Inflammatory macrophage (primary cell): ENCODE data around the gene TMEM37.

Source experiments
- DNase-seq, 2 donors: peaks; one replicate each; pipeline ENCODE4 v3.0.0-alpha.2; 2020 to 2022

Gene TMEM37

DNA sequence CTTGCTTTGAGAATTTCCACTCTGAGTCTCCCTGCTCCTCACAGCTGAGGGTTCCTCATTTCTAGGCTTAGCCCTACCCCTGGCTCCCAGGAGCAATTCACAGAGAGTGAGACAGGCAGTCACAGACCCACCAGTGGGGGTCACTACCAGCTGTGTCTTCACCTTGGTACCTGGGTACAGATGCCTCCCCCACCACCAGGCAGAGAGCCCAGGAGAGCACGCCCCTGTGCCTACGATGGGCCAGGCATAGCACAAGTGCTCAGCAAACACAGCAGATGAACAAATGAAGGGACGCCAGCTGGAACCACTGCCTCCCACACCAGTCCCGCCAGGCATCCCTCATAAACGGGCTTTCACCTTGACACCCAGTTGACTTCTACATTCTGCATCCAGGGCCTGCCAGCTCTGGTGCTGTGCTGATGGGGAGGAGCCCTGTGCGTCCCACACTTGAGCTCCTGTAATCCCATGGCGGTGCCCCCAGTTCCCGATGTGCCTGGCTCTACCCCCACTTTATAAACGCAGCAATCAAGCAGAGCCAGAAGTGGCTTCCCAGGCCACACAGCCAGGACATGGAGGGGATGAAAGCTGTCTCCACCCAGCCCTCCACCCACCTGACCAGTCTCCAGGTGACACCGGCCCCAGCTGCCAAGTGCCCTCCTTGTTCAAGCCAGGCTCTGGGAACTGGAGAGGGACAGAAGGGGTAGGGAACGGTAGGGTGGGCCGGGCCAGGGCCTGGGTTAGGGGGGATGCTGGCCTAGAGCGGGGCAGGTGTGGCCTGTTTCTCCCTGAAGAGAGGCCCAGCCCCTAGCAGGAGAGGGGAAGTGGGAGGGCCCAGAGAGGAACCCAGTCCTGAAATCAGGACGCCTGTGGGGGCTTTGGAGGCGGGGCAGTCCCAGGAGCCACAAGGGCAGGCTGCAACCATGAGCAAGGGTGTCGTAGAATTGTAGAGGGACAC, 50.1 kb downstream of the TMEM37 start:
- DNase-seq: no peak

- peak; percentile 59 to 81 for DNase-seq
Measured at GRCh38 chr2:119482481-119483394, 51.1 kb downstream of the TMEM37 start.

GRCh38 chr2:119483395-119483753, 51.7 kb downstream of the TMEM37 start:
- peak in 1 of 2 donors; percentile 6 for DNase-seq

- no peak for DNase-seq
Measured at GRCh38 chr2:119483896-119484718, 52.5 kb downstream of the TMEM37 start.

GRCh38 chr2:119484834-119485233, 53.2 kb downstream of the TMEM37 start:
- DNase-seq: no peak

GRCh38 chr2:119485336-119486110, 53.9 kb downstream of the TMEM37 start:
- no peak for DNase-seq

GRCh38 chr2:119486196-119486827, 54.7 kb downstream of the TMEM37 start:
- DNase-seq: no peak

- DNase-seq: no peak
Measured at GRCh38 chr2:119486886-119487285, 55.2 kb downstream of the TMEM37 start.

DNA sequence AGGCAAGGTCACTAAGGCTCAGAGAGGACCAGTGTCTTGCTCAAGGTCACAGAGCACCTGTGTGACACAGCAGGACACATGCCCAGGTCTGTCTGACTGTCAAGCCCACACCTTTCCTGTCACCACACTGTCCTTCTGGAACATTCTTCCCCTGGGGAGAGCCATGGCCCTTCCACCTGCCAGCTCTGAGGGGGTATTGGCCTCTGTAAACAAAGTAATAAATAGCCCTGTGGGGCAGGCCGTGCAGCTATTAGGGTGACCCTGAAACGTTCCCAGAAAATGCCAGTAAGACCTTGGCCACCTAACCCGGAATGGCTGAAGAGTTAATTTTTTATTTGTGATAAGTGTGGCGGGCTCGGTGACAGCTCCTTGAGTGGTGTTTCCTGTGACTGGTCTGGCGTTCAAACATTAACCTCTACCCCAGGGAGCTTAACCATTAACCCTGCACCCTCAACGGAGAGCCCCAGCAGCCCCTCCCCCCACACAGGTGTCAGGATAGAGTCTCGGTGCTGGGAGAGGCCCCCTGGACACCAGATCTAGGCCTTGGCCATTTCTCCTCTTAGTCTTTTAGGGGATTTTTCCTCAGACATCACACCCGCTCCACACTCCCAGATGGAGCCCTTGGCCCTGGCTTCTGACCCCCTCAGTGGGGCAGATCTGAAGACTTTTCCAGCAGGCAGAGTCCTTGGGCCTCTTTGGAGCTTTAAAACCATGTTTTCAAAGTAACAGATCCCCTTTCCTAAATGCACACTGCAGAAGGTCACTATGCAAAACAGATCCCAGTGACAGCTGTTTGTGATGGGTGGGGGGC, 56.0 kb downstream of the TMEM37 start:
- no peak for DNase-seq
